Esophagus muscularis mucosa (tissue), 4 donors: Measurements from ENCODE around the gene RHBDL3. TPM values are rescaled to one million over a fixed set of nuclear protein-coding genes. Genes with fewer than 3 reads are reported as not detected.

Experiments used
- DNase-seq: peaks from one replicate; pipeline ENCODE4 v3.0.0-alpha.2; 2017; ENCODE audit errors: extremely low spot score
- H3K27ac ChIP-seq, 4 donors: fragments of 200-600 bp; sonication (generic); replicated peaks in 1 of 4; 1 replicate in 3 of 4; 2 replicates in 1 of 4; pipeline ENCODE4 v1.5.1; 2016 to 2019; ENCODE audit warnings: mild to moderate bottlenecking in 1 of 4
- H3K27me3 ChIP-seq, 4 donors: fragments of 200-600 bp; sonication (generic); one replicate each; pipeline versions ENCODE4 v1.5.1 to v1.6.0; 2016 to 2019
- H3K36me3 ChIP-seq, 4 donors: fragments of 200-600 bp; sonication (generic); one replicate each; pipeline ENCODE4 v1.5.1; 2016 to 2019
- H3K4me1 ChIP-seq, 4 donors: fragments of 200-600 bp; sonication (generic); one replicate each; pipeline ENCODE4 v1.5.1; 2016 to 2019
- H3K4me3 ChIP-seq, 4 donors: fragments of 200-600 bp; sonication (generic); 1 replicate in 2 of 4; 2 replicates in 2 of 4; pipeline ENCODE4 v1.5.1; 2016 to 2019; ENCODE audit warnings: mild to moderate bottlenecking in 4 of 4, moderate library complexity in 1 of 4
- H3K9me3 ChIP-seq, 4 donors: fragments of 200-600 bp; sonication (generic); 1 replicate in 3 of 4; 2 replicates in 1 of 4; pipeline ENCODE4 v1.5.1; 2016 to 2019
- EP300 ChIP-seq: sonication (generic); formaldehyde crosslinking; IDR thresholded peaks from one replicate; pipeline ENCODE4 v1.6.1; 2017; ENCODE audit warnings: antibody characterized with exemption
- POLR2A ChIP-seq: fragments of 450-650 bp; IDR thresholded peaks from one replicate; pipeline ENCODE4 v1.6.1; 2017; ENCODE audit warnings: antibody characterized with exemption, moderate library complexity, mild to moderate bottlenecking, low read depth
- POLR2AphosphoS5 ChIP-seq, 2 donors: sonication (generic); formaldehyde crosslinking; IDR thresholded peaks; one replicate each; pipeline ENCODE4 v1.6.1; 2017; ENCODE audit warnings: antibody characterized with exemption in 2 of 2
- WGBS: methylation state at CpG from one replicate; pipeline ENCODE4 v1.1.5; 2018; 5-methylcytosine and 5-hydroxymethylcytosine counted together
- intact Hi-C: fragments of 100-400 bp; cut with DNase I; formaldehyde crosslinking; loops from one replicate; pipeline ENCODE4 v1.15.1; 2023
- total RNA-seq, 4 donors: library from RNA; depleted of rRNA; stranded (reverse); fragments of >200 nt; gene quantifications; one replicate each; pipeline versions ENCODE4 v1.1.0 to v1.2.1, GENCODE V29; 2016
- TF ChIP-seq, protein P1 (sequence below), 3 experiments: fragments of 200-600 bp in 2 of 3; fragments of 450-650 bp in 1 of 3; sonication (generic) in 2 of 3; IDR thresholded peaks; one replicate each; pipeline ENCODE4 v1.5.1; 2017 to 2019; ENCODE audit warnings: antibody characterized with exemption in 3 of 3, mild to moderate bottlenecking in 2 of 3, moderate library complexity in 1 of 3

The RHBDL3 gene
- total RNA-seq, 4 donors from 2014 or later = 0.42 to 2.1 (median 1.0) TPM

DNA sequence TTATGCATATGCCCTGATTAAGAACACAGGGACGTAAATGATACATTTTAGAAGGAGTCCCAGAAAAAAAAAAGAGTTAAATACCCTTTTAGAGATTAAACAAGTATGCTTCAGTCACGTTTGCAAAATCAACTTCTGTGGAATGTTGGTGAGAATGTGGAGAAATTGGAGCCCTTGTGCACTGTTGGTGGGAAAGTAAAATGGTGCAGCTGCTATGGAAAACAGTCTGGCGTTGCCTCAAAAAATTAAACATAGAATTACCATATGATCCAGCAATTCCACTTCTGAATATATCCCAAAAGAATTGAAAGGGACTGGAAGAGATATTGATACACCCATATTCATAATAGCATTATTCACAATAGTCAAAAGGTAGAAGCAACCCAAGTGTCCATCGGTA, 26.5 kb downstream of the RHBDL3 start:
- Histone ChIP-seq H3K27me3 (no peaks in the 10 kb centered on the region), H3K4me1 (no peaks in the 10 kb centered on the region), H3K4me3 (no peak overlapping the region), H3K9me3 (no peaks in the 10 kb centered on the region), H3K36me3 (no peaks in the 10 kb centered on the region), H3K27ac (no peak overlapping the region)
- DNase-seq = no peak
- intact Hi-C loops = no loop called here
- TF ChIP-seq, protein P1, sequence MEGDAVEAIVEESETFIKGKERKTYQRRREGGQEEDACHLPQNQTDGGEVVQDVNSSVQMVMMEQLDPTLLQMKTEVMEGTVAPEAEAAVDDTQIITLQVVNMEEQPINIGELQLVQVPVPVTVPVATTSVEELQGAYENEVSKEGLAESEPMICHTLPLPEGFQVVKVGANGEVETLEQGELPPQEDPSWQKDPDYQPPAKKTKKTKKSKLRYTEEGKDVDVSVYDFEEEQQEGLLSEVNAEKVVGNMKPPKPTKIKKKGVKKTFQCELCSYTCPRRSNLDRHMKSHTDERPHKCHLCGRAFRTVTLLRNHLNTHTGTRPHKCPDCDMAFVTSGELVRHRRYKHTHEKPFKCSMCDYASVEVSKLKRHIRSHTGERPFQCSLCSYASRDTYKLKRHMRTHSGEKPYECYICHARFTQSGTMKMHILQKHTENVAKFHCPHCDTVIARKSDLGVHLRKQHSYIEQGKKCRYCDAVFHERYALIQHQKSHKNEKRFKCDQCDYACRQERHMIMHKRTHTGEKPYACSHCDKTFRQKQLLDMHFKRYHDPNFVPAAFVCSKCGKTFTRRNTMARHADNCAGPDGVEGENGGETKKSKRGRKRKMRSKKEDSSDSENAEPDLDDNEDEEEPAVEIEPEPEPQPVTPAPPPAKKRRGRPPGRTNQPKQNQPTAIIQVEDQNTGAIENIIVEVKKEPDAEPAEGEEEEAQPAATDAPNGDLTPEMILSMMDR (IDR thresholded peaks at IDR 0.05) = no peak
- no peak for TF ChIP-seq POLR2A
- TF ChIP-seq EP300 = no peak
- TF ChIP-seq POLR2AphosphoS5 (IDR thresholded peaks at IDR 0.05) = no peak
- 76% methylated on average over 4 of the region's 4 CpGs for WGBS

DNA sequence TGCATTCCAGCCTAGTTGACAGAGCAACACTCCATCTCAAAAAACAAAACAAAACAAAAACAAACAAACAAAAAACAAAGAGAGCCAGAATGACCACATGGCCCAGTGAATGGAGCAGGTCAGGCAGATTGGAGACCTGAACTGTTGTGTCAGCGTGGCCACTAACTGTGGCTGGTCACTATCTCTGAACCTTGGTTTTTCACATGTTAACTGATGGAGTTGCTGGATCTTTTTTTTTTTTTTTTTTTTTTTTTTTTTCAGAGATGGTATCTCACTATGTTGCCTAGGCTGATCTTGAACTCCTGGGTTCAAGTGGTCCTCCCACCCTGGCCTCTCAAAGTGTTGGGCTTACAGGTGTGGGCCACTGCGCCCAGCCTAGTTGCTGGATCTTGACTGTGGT, 31.8 kb downstream of the RHBDL3 start:
- DNase-seq = no peak
- intact Hi-C loops = no loop called here
- 100% methylated on average over 2 of the region's 2 CpGs for WGBS
- Histone ChIP-seq H3K27ac (no peak overlapping the region), H3K36me3 (no peaks in the 10 kb centered on the region), H3K4me3 (no peak overlapping the region), H3K4me1 (peaks cover 0 to 4% (median 0%) of the 10 kb centered on the region in 4 donors), H3K9me3 (no peaks in the 10 kb centered on the region), H3K27me3 (no peaks in the 10 kb centered on the region)
- TF ChIP-seq EP300 = no peak
- TF ChIP-seq POLR2AphosphoS5 (IDR thresholded peaks at IDR 0.05) = no peak
- TF ChIP-seq, protein P1 (IDR thresholded peaks at IDR 0.05) = no peak
- TF ChIP-seq POLR2A = no peak

DNA sequence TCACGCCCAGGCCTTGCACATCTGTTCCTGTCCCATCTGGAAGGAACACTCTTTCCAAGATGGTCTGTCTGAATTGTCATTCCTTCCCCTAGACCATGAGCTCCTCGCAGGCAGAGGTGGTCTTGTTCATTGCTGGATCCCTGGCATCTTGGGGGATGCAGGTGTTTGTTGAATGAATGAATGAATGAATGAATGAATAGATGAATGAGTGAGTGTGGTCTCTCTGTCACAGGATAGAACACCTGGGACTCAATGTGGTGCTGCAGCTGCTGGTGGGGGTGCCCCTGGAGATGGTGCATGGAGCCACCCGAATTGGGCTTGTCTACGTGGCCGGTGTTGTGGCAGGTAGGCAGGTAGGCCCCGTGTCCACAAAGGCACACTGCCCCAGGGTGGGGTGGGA, 32.2 kb downstream of the RHBDL3 start:
- 86% methylated on average over 6 of the region's 6 CpGs for WGBS
- intact Hi-C loops = no loop called here
- no peak for DNase-seq

DNA sequence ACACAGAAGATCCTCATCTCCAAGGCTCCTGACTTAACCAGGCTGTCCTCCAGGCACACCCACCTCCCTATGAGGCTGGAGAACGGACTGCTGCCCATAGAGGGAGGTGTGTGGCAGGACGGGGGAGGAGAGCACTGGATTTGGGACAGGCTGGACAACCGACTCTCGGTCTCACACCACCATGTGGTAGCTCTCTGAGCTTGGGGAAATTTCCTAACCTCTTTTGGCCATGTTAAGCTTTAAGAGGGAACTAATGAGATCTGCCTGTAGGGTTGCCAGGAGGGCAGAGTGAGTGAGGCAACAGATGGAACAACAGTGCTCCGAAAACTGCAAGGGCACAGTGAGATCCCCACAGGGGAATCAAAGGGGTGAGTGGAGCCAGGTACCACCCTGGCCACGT, 32.7 kb downstream of the RHBDL3 start:
- intact Hi-C loops = no loop called here
- Histone ChIP-seq H3K9me3 (no peaks in the 10 kb centered on the region), H3K4me3 (no peak overlapping the region), H3K27me3 (no peaks in the 10 kb centered on the region), H3K27ac (no peak overlapping the region), H3K36me3 (no peaks in the 10 kb centered on the region), H3K4me1 (peaks cover 0 to 4% (median 0%) of the 10 kb centered on the region in 4 donors)
- no peak for TF ChIP-seq POLR2A
- TF ChIP-seq, protein P1 (IDR thresholded peaks at IDR 0.05) = no peak
- TF ChIP-seq EP300 = no peak
- TF ChIP-seq POLR2AphosphoS5 (IDR thresholded peaks at IDR 0.05) = no peak
- WGBS = 84% methylated on average over 6 of the region's 6 CpGs
- DNase-seq = no peak

More for the DNA sequence above, 32.2 kb downstream of the RHBDL3 start:
- Histone ChIP-seq H3K4me1 (peaks cover 0 to 4% (median 0%) of the 10 kb centered on the region in 4 donors), H3K4me3 (no peak overlapping the region), H3K9me3 (no peaks in the 10 kb centered on the region), H3K36me3 (no peaks in the 10 kb centered on the region), H3K27me3 (no peaks in the 10 kb centered on the region), H3K27ac (no peak overlapping the region)
- TF ChIP-seq POLR2A (no peak), EP300 (no peak), POLR2AphosphoS5 (IDR thresholded peaks at IDR 0.05) (no peak)
- TF ChIP-seq, protein P1 (IDR thresholded peaks at IDR 0.05) = no peak

DNA sequence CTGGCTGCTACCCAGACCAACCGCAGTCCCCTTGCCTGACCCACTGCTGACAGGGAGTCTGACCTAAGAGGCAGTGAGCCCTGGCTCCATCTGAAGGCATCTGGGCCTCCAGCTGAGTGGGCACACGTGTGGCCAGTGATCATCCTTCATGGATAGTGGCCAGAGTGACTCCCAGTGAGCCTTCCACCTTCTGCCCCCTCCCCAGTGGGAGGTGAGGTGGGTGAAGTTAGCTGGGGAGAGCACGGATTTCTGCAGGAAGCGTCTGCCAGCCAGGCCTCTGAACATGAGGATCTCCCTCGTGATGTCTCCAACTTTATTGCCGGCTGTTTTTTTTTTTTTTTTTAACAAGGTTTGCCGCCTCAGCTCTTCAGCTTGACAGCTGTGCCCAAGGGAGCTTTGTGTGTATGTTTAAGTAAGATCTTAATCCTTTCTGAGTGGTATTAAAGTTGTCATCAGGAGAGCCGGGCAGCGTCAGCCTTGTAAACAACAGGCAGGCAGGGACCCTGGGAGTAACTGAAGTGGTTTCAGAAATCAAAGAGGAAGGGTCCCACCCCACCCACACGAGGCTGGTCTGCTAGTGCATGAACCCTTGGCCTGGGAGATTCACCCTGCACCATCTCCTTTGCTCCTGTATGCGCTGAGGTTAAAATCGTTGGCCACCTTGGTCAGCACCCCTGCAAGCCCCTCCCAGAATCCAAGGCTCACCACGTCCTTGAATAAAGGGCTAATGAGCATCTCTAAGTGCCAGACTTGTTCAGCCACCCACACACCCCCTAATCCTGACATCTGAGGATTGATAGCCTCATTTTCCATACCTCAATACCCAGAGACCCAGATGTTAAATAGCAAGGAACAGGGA, 33.3 kb downstream of the RHBDL3 start:
- Histone ChIP-seq H3K4me1 (peaks cover 0 to 4% (median 0%) of the 10 kb centered on the region in 4 donors), H3K4me3 (no peak overlapping the region), H3K27me3 (no peaks in the 10 kb centered on the region), H3K27ac (no peak overlapping the region), H3K9me3 (no peaks in the 10 kb centered on the region), H3K36me3 (no peaks in the 10 kb centered on the region)
- intact Hi-C loops = no loop called here
- DNase-seq = no peak
- WGBS = 61% methylated on average over 11 of the region's 13 CpGs
- TF ChIP-seq, protein P1 (IDR thresholded peaks at IDR 0.05) = no peak
- TF ChIP-seq POLR2A = no peak
- no peak for TF ChIP-seq EP300
- no peak for TF ChIP-seq POLR2AphosphoS5 (IDR thresholded peaks at IDR 0.05)
